ENCODE data around the gene RAB3IL1.

Gene RAB3IL1

GRCh38 chr11:61916737-61917333 lies 531 bp downstream of the RAB3IL1 start:
- POLR2A ChIA-PET = interaction anchor here (0.6 kb wide), 1 partner anchor 556 kb away, joined by 4 read pairs; no protein-coding TSS in a partner anchor
- H3K36me3 ChIP-seq (ENCODE audit: control insufficient read depth in 2 of 2, insufficient read depth in 1 of 2, low read length in 2 of 2) = no peaks in the 10 kb centered on the region

GRCh38 chr11:61914471-61915171 lies 2.7 kb downstream of the RAB3IL1 start:
- Histone ChIP-seq H3K9me3 (ENCODE audit: control insufficient read depth, insufficient read depth, low read depth, low read length) (no peaks in the 10 kb centered on the region), H3K4me1 (ENCODE audit: control insufficient read depth, insufficient read depth, low read length) (no peaks in the 10 kb centered on the region), H3K27ac (ENCODE audit: extremely low read depth, low read depth, low read length) (no peak overlapping the region), H3K4me3 (ENCODE audit: low read depth, low read length) (no peak overlapping the region), H3K36me3 (ENCODE audit: control insufficient read depth in 2 of 2, insufficient read depth in 1 of 2, low read length in 2 of 2) (no peaks in the 10 kb centered on the region)
- ChIA-PET CTCF (interaction anchor here (0.7 to 3.9 kb wide), 8 partner anchors 8 to 167 kb away, joined by 3 to 23 read pairs (median 4); no protein-coding TSS in a partner anchor), POLR2A (no interaction called here)
- TF ChIP-seq ZNF76 (tag by site-specific recombination; IDR thresholded peaks at IDR 0.05; ENCODE audit: borderline replicate concordance, low read depth) = no peak
- TF ChIP-seq ZNF433 (tag by site-specific recombination; IDR thresholded peaks at IDR 0.05; ENCODE audit: low read depth) = no peak
- TF ChIP-seq ZXDB (tag by site-specific recombination; IDR thresholded peaks at IDR 0.05) = no peak
- TF ChIP-seq ZNF704 (tag by site-specific recombination; IDR thresholded peaks at IDR 0.05) = no peak
- TF ChIP-seq ZNF398 (tag by site-specific recombination; IDR thresholded peaks at IDR 0.05) = no peak

More at GRCh38 chr11:61916737-61917333, 531 bp downstream of the RAB3IL1 start:
- Histone ChIP-seq H3K4me3 (ENCODE audit: low read depth, low read length) (peak overlapping the region; percentile 35), H3K27ac (ENCODE audit: extremely low read depth, low read depth, low read length) (no peak overlapping the region), H3K4me1 (ENCODE audit: control insufficient read depth, insufficient read depth, low read length) (no peaks in the 10 kb centered on the region), H3K9me3 (ENCODE audit: control insufficient read depth, insufficient read depth, low read depth, low read length) (no peaks in the 10 kb centered on the region)
- no peak for TF ChIP-seq ZNF776 (tag by site-specific recombination; IDR thresholded peaks at IDR 0.05; ENCODE audit: borderline replicate concordance)
- TF ChIP-seq ZNF488 (tag by site-specific recombination; IDR thresholded peaks at IDR 0.05) = no peak
- no peak for TF ChIP-seq GLIS1 (tag by site-specific recombination; IDR thresholded peaks at IDR 0.05)
- TF ChIP-seq CTCF (tag by site-specific recombination; IDR thresholded peaks at IDR 0.05) = no peak
- TF ChIP-seq ZNF423 (tag by site-specific recombination; IDR thresholded peaks at IDR 0.05) = no peak
- no peak for TF ChIP-seq ZNF623 (tag by site-specific recombination; IDR thresholded peaks at IDR 0.05)
- TF ChIP-seq ZNF398 (tag by site-specific recombination; IDR thresholded peaks at IDR 0.05) = no peak
- TF ChIP-seq ZNF624 (tag by site-specific recombination; IDR thresholded peaks at IDR 0.05) = no peak
- no peak for TF ChIP-seq KLF8 (tag by site-specific recombination; IDR thresholded peaks at IDR 0.05)
- no peak for TF ChIP-seq ZNF639 (tag by site-specific recombination; IDR thresholded peaks at IDR 0.05)
- TF ChIP-seq ZSCAN30 (tag by site-specific recombination; IDR thresholded peaks at IDR 0.05) = no peak
- no peak for TF ChIP-seq ZNF600 (tag by site-specific recombination; IDR thresholded peaks at IDR 0.05)
- CTCF ChIA-PET = interaction anchor here (1.7 kb wide), 1 partner anchor 18 kb away, joined by 8 read pairs; no protein-coding TSS in a partner anchor
